CD14-positive monocyte (primary cell): ENCODE measurements around the gene GULP1. TPM values are rescaled to one million over a fixed set of nuclear protein-coding genes. Genes with fewer than 3 reads are reported as not detected.

Experiments
- DNase-seq, 3 donors: peaks; one replicate each; pipeline ENCODE4 v3.0.0-alpha.2; 2011 to 2022
- H2AFZ ChIP-seq: 2 replicates; pipeline ENCODE4 v1.6.0; 2012; ENCODE audit warnings: mild to moderate bottlenecking, low read depth, low read length, inconsistent platforms; ENCODE audit not compliant: insufficient read depth, poor library complexity, severe bottlenecking
- H3K27ac ChIP-seq, 2 donors: 1 replicate in 1 of 2; 2 replicates in 1 of 2; pipeline ENCODE4 v1.5.1; 2012 to 2013; ENCODE audit warnings: low read length in 2 of 2, control low read depth in 1 of 2, inconsistent platforms in 1 of 2, low read depth in 1 of 2, mild to moderate bottlenecking in 1 of 2
- H3K27me3 ChIP-seq, 2 donors: one replicate each; pipeline versions ENCODE4 v1.6.0 to v1.6.1; 2011 to 2013; ENCODE audit warnings: low read length in 2 of 2; ENCODE audit not compliant: control insufficient read depth in 2 of 2, insufficient read depth in 2 of 2
- H3K36me3 ChIP-seq, 2 donors: replicated peaks in 1 of 2; 1 replicate in 1 of 2; 2 replicates in 1 of 2; pipeline versions ENCODE4 v1.5.1 to v1.6.1; 2012 to 2013; ENCODE audit warnings: low read length in 2 of 2, control low read depth in 1 of 2, inconsistent platforms in 1 of 2, mild to moderate bottlenecking in 1 of 2; ENCODE audit not compliant: insufficient read depth in 2 of 2, control insufficient read depth in 1 of 2
- H3K4me1 ChIP-seq, 2 donors: 1 replicate in 1 of 2; 2 replicates in 1 of 2; pipeline versions ENCODE4 v1.5.1 to v1.6.1; 2012 to 2013; ENCODE audit warnings: low read length in 2 of 2, control low read depth in 1 of 2, inconsistent platforms in 1 of 2, mild to moderate bottlenecking in 1 of 2, moderate library complexity in 1 of 2; ENCODE audit not compliant: insufficient read depth in 2 of 2, control insufficient read depth in 1 of 2
- H3K4me2 ChIP-seq: replicated peaks from 2 replicates; pipeline ENCODE3; 2012; ENCODE audit warnings: low read length, moderate library complexity, mild to moderate bottlenecking; ENCODE audit not compliant: poor library complexity, severe bottlenecking; ENCODE audit errors: extremely low read depth
- H3K4me3 ChIP-seq, 3 experiments: fragments of 200-600 bp in 1 of 3; sonication (generic) in 1 of 3; replicated peaks in 1 of 3; 1 replicate in 2 of 3; 2 replicates in 1 of 3; pipeline ENCODE4 v1.5.1; 2011 to 2013; ENCODE audit warnings: low read length in 3 of 3, mild to moderate bottlenecking in 3 of 3, control low read depth in 2 of 3, low read depth in 2 of 3, inconsistent platforms in 1 of 3, moderate library complexity in 1 of 3
- H3K79me2 ChIP-seq: 2 replicates; pipeline ENCODE4 v1.6.0; 2012; ENCODE audit warnings: mild to moderate bottlenecking, control low read depth, inconsistent platforms, low read length, moderate library complexity; ENCODE audit not compliant: insufficient read depth
- H3K9ac ChIP-seq: 2 replicates; pipeline ENCODE4 v1.6.0; 2017; ENCODE audit warnings: low read length, mild to moderate bottlenecking; ENCODE audit not compliant: insufficient read depth, poor library complexity, severe bottlenecking
- H3K9me3 ChIP-seq, 2 donors: replicated peaks in 1 of 2; 1 replicate in 1 of 2; 2 replicates in 1 of 2; pipeline versions ENCODE4 v1.5.1 to v1.6.1; 2012 to 2013; ENCODE audit warnings: low read length in 2 of 2, control low read depth in 1 of 2; ENCODE audit not compliant: control insufficient read depth in 1 of 2, insufficient read depth in 1 of 2
- H4K20me1 ChIP-seq: 2 replicates; pipeline ENCODE4 v1.6.0; 2012; ENCODE audit warnings: mild to moderate bottlenecking, low read length, control low read depth, moderate library complexity; ENCODE audit not compliant: insufficient read depth
- H3K27ac Mint-ChIP-seq, 7 donors: one replicate each; pipeline ENCODE4 v1.8.0; 2020; ENCODE audit warnings: mild to moderate bottlenecking in 7 of 7, mixed read lengths in 7 of 7, moderate library complexity in 6 of 7, inconsistent platforms in 2 of 7
- H3K27me3 Mint-ChIP-seq, 3 donors: one replicate each; pipeline ENCODE4 v1.8.0; 2021 to 2022; ENCODE audit warnings: low read depth in 3 of 3, mild to moderate bottlenecking in 3 of 3, mixed read lengths in 3 of 3, moderate library complexity in 3 of 3, inconsistent platforms in 1 of 3
- H3K36me3 Mint-ChIP-seq, 2 donors: one replicate each; pipeline ENCODE4 v1.8.0; 2020; ENCODE audit warnings: mixed read lengths in 2 of 2, inconsistent platforms in 1 of 2, mild to moderate bottlenecking in 1 of 2
- H3K4me1 Mint-ChIP-seq: one replicate; pipeline ENCODE4 v1.8.0; 2020; ENCODE audit warnings: mild to moderate bottlenecking, mixed read lengths
- H3K4me3 Mint-ChIP-seq, 2 donors: one replicate each; pipeline ENCODE4 v1.8.0; 2020; ENCODE audit warnings: mild to moderate bottlenecking in 2 of 2, mixed read lengths in 2 of 2, moderate library complexity in 1 of 2
- H3K9me3 Mint-ChIP-seq, 7 donors: one replicate each; pipeline ENCODE4 v1.8.0; 2020 to 2022; ENCODE audit warnings: mixed read lengths in 7 of 7, mild to moderate bottlenecking in 6 of 7, moderate library complexity in 6 of 7, inconsistent platforms in 2 of 7
- CTCF ChIP-seq: fragments of 200-600 bp; IDR thresholded peaks from one replicate; pipeline ENCODE4 v1.8.0; 2022; ENCODE audit warnings: antibody characterized with exemption, mild to moderate bottlenecking
- WGBS: methylation state at CpG from one replicate; pipeline ENCODE4 v1.1.5; 2013; ENCODE audit warnings: missing lambda C conversion rate; ENCODE audit not compliant: insufficient coverage; 5-methylcytosine and 5-hydroxymethylcytosine counted together
- intact Hi-C, 2 donors: fragments of 100-400 bp; cut with micrococcal nuclease; formaldehyde crosslinking; loops; one replicate each; pipeline versions ENCODE4 v1.15.0 to v1.15.1; 2023
- polyA plus RNA-seq, 3 donors: library from polyadenylated mRNA; depleted of rRNA in 1 of 3; unstranded in 2 of 3; stranded (reverse) in 1 of 3; fragments of 300-500 nt in 2 of 3; fragments of >200 nt in 1 of 3; fragmentation: Illumina TruSeq in 2 of 3; gene quantifications; 1 replicate in 2 of 3; 2 replicates in 1 of 3; pipeline ENCODE4 v1.2.3, GENCODE V29; 2012 to 2021

Gene GULP1
- polyA plus RNA-seq, 3 donors: not detected

- no peaks in the 10 kb centered on the region for H3K27me3 ChIP-seq
- peaks cover 0 to 9% (median 3%) of the 10 kb centered on the region in 7 donors for H3K9me3 Mint-ChIP-seq
- H3K36me3 ChIP-seq: no peaks in the 10 kb centered on the region
- no peak overlapping the region for H2AFZ ChIP-seq
- peaks cover 0 to 14% of the 10 kb centered on the region in 2 donors for H3K9me3 ChIP-seq
- no peak overlapping the region for H3K4me2 ChIP-seq
- peaks cover 0 to 4% (median 2%) of the 10 kb centered on the region in 3 donors for H3K27me3 Mint-ChIP-seq
- H3K79me2 ChIP-seq: no peaks in the 10 kb centered on the region
- TF ChIP-seq CTCF: no peak
- WGBS: 85% methylated on average over 2 of the region's 3 CpGs
- no peak overlapping the region for H3K27ac Mint-ChIP-seq
- no peak overlapping the region for H3K27ac ChIP-seq
- no peak for DNase-seq
- H3K4me3 Mint-ChIP-seq: no peak overlapping the region
- H3K4me3 ChIP-seq: no peak overlapping the region
- H3K9ac ChIP-seq: no peak overlapping the region
- H4K20me1 ChIP-seq: no peaks in the 10 kb centered on the region
- H3K4me1 Mint-ChIP-seq: no peaks in the 10 kb centered on the region
- no peaks in the 10 kb centered on the region for H3K36me3 Mint-ChIP-seq
- no peaks in the 10 kb centered on the region for H3K4me1 ChIP-seq
- intact Hi-C loops: no loop called here
These were observed 181.6 kb downstream of the GULP1 start for GRCh38 chr2:188473306-188473705.

DNA sequence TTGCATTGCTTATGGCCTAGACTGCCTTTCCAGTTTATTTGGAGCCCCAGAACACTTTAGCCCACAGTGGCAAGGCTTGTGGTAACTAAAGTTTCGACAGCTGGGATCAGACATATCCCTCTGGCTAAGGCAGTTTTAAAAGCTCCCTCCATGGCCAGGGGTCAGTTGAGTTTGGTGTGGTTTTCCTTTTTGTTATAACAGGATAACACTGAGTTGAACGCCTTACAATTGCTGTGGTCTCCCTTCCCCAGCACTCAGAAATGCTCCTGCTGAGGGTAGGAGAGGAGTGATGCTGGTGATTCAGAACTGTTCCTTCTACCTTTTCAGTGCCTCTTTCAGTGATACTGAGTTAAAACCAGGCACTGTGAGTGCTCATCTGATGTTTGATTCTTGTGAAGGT is 182.6 kb downstream of the GULP1 start:
- Histone ChIP-seq H3K36me3 (no peaks in the 10 kb centered on the region), H3K4me2 (no peak overlapping the region), H2AFZ (no peak overlapping the region), H3K4me3 (no peak overlapping the region), H3K27ac (no peak overlapping the region), H3K79me2 (no peaks in the 10 kb centered on the region), H4K20me1 (no peaks in the 10 kb centered on the region), H3K27me3 (no peaks in the 10 kb centered on the region), H3K4me1 (no peaks in the 10 kb centered on the region), H3K9ac (no peak overlapping the region), H3K9me3 (peaks cover 0 to 14% of the 10 kb centered on the region in 2 donors)
- WGBS: no CpG with 5 or more reads among the region's 2 CpGs
- DNase-seq: no peak
- no peak for TF ChIP-seq CTCF
- peaks cover 0 to 2% (median 2%) of the 10 kb centered on the region in 3 donors for H3K27me3 Mint-ChIP-seq
- no peaks in the 10 kb centered on the region for H3K4me1 Mint-ChIP-seq
- no peak overlapping the region for H3K4me3 Mint-ChIP-seq
- peaks cover 0 to 9% (median 3%) of the 10 kb centered on the region in 7 donors for H3K9me3 Mint-ChIP-seq
- intact Hi-C loops: no loop called here
- H3K36me3 Mint-ChIP-seq: no peaks in the 10 kb centered on the region
- H3K27ac Mint-ChIP-seq: no peak overlapping the region
